Activated CD8-positive, alpha-beta memory T cell treated with anti-CD3 and anti-CD28 coated beads, Interleukin-2, amount 50 U/mL, for 1 hour (primary cell): Measurements from ENCODE around the gene GRAMD1C.
"Not testable (repeated sequence)": the region's sequence is repeated elsewhere in the genome, so short reads cannot be mapped to it uniquely, and the experiment has no call there.

Experiments
- DNase-seq: peaks from one replicate; pipeline ENCODE4 v3.0.0-alpha.2; 2020; ENCODE audit errors: extremely low read depth

The GRAMD1C gene

DNA sequence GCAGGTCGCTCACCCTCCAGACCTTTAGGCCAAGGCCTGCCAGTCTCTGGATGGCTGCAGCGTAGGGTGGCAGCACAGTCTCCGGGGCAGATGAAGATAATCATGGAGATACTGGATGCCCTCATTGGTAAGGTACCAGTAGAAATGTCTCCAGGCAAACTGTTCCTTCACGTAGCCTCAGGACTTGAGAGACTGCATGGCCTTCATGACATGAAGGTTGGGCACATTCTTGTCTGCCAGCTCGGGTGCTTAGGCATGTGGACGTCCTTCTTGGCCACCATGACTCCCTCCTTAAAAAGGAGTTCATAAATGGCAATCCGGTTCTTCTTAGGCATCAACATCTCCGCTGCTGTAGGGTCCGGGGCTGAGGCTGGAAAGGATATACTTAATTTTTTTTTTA, 11.8 kb downstream of the GRAMD1C start:
- DNase-seq: not testable (repeated sequence)

GRCh38 chr3:113852506-113852905, 13.9 kb downstream of the GRAMD1C start:
- DNase-seq: no peak

DNA sequence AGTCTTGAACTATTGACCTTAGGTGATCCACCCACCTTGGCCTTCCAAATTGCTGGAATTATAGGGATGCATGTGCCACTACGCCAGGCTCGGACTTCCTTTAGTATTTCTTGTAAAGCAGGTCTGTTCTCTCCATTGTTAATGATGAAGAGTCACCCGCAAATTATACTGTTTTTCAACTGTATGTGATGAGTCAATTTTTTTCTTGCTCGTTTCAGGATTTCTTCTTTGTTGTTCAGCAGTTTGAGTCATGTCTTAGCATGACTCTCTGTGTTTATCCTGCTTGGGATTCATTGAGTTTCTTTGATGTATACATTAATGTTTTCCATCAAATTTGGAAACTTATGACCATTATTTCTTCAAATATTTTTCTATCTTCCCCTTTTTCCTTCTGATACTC, 28.9 kb downstream of the GRAMD1C start:
- no peak for DNase-seq

- DNase-seq: no peak
Observed at GRCh38 chr3:113873293-113873692, 34.7 kb downstream of the GRAMD1C start.

GRCh38 chr3:113873814-113874526, 35.4 kb downstream of the GRAMD1C start:
- DNase-seq: no peak

GRCh38 chr3:113878403-113878802, 39.8 kb downstream of the GRAMD1C start:
- DNase-seq: no peak

DNA sequence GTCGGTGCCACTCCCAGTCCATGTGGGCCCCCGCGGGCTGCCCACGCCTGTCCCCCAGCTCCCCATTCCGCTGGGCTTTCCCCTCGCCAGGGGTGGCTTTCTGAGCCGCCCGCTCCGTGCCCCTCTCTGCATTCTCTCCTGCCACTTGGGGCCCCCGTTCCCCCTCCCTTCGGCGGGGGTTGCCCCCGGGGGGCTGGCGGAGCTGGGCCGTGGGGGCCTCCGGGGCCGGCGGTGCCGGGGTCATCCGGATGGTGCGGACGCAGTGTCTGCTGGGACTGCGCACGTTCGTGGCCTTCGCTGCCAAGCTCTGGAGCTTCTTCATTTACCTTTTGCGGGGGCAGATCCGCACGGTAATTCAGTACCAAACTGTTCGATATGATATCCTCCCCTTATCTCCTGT, 46.5 kb downstream of the GRAMD1C start:
- no peak for DNase-seq

DNA sequence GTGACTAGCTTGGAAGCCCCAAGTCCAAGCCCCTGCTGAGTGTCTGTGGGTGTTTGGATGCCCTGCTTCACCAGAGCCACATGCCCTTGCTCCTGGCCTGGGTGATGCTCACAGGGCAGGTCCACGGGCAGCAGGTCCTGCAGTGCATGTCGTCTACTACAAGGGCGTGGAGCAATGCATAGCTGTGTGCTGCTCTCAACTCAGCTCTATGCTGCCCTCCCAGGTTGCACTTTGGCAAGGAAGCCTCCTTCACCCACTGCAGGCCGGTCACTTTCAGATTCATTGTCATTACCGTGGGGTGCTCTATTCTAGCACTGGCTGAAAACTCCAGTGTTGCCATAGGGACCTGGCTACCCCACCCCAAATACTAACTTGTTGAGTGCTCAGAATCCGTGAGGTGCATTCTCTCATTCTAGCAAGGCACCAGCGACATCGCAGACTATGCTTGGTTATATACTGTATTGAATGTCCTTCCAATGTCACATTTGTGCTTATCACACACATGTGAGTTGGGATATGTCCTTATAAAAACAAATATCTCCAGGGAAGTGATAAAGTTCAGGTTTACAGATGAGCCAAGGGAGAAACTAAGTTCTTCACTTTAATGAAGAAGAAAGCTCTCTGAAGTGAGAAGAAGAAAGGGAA, 51.8 kb downstream of the GRAMD1C start:
- no peak for DNase-seq

DNA sequence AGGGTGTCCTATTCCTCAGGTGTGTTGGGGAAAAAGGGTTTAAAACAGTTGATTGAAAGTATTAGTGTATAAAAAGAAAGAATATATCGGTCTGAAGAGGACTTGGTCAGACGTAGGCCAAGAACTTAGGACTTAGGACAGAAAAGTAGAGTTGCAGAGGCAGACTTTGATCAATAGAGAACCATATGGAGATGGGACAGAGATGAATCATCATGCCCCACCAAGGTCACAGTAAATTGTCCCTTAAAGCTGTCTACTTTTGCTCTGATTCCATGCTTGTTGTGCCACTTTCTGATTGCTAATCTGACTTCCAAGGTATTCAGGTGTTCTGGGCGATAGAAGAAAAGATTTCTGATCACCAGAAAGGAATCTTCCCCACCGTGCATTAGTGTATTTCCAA, 56.3 kb downstream of the GRAMD1C start:
- DNase-seq: no peak

- no peak for DNase-seq
Observed at GRCh38 chr3:113895964-113896363, 57.4 kb downstream of the GRAMD1C start.

GRCh38 chr3:113896930-113897329, 58.3 kb downstream of the GRAMD1C start:
- no peak for DNase-seq

- no peak for DNase-seq
Observed at GRCh38 chr3:113897373-113897777, 58.8 kb downstream of the GRAMD1C start.

DNA sequence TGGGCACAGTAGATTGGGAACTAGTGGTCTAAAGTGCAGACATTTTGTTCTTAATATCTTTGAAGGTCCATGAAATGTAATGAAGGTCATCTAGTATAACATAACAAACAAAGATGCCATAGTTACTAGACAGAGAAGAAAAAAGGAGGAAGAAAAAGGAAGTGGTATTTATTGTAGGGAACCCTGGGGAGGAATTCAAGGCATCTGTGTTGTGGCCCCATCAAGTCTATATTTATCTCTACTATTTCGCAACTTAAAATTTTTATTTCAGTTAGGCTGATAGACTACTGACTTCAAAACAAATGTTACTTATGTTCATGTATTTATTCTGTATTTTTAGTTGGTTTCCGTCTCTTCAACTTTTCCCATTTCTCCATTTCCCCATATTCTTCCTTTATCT, 60.3 kb downstream of the GRAMD1C start:
- DNase-seq: no peak

DNA sequence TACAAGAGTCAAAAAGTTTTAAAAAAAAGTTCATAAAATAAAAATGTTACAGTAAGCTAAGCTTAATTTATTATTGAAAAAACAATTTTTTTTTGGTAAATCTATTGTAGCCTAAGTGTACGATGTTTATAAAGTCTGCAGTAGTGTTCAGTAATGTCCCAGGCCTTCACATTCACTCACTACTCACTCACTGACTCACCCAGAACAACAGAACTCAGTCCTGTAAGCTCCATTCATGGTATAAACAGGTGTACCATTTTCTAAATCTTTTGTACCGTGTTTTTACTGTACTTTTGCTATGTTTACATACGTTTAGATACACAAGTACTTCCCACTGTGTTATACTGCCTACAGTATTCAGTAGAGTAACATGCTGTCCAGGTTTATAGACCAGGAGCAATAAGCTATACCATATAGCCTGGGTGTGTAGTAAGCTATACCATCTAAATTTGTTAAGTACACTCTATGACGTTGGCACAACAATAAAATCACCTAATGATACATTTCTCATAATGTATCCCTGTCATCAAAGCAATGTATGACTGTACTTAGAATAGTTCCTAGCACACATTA, 68.1 kb downstream of the GRAMD1C start:
- no peak for DNase-seq

DNA sequence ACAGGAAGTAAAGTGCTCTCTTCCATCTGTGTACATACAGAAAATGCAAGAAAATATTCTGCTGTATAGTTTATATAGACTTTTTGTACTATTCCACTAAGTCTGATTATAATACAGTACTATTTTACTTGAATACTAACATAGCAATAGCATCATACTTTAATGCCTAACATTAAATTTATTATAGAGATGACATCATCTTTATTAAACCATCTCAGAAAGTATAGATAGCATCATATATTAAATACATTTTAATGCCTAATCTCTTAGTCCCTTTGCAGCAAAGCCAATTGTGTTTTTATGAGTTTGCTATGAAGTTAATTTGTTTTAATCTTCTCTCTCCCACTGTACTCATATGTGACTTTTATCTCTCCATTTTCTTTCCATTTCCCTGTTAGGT, 69.5 kb downstream of the GRAMD1C start:
- DNase-seq: no peak

GRCh38 chr3:113910966-113911365, 72.4 kb downstream of the GRAMD1C start:
- DNase-seq: no peak

DNA sequence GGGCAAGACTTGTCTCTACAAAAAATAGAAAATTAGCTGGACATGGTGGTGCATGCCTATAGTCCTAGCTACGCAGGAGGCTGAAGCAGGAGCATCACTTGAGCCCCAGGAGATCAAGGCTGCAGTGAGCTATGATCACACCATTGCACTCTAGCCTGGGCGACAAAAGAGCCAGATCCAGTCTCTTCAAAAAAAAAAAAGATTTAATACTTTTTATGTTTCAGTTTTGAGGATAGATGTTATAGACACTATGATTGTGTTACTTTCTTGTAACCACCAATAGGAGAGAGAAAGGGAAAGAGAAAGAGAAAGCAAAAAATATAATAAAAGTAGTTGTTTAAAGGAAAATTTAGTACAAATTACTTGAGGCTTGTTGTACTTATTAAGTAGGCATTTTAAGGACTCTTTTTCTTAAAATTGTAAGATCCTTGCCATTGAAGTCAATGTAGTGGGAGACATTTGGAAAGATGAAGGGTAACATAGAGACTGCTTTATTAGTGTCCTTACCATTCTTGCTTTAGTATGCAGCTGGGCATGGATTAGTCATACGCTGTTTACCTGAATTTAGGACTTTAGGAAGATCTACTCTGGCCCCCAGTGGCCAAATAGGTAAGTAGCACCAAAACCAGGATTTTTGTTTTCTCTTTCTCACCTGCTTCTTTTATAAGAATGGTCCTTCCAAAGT, 74.1 kb downstream of the GRAMD1C start:
- DNase-seq: no peak

- no peak for DNase-seq
Observed at GRCh38 chr3:113914646-113915045, 76.1 kb downstream of the GRAMD1C start.

- no peak for DNase-seq
Observed at GRCh38 chr3:113927556-113927955, 89.0 kb downstream of the GRAMD1C start.

DNA sequence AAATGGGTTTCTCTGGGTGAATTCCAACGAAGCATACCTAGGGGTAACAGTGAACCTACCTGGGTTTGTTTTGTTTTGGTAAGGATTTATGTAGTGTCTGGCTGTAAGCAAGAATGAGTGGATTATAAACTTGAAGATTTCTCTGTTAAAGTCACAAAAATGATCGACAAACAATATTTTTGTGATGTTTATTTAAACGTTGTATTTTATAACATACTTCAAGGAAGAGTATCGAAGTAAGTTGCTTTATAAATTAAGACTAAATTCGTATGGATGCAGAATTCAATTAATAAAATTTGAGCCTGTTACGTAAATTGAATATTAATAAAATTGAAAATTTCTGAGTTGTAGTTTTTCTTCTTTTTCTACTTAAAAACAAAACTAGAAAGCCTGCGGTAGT, 108.2 kb downstream of the GRAMD1C start:
- no peak for DNase-seq

DNA sequence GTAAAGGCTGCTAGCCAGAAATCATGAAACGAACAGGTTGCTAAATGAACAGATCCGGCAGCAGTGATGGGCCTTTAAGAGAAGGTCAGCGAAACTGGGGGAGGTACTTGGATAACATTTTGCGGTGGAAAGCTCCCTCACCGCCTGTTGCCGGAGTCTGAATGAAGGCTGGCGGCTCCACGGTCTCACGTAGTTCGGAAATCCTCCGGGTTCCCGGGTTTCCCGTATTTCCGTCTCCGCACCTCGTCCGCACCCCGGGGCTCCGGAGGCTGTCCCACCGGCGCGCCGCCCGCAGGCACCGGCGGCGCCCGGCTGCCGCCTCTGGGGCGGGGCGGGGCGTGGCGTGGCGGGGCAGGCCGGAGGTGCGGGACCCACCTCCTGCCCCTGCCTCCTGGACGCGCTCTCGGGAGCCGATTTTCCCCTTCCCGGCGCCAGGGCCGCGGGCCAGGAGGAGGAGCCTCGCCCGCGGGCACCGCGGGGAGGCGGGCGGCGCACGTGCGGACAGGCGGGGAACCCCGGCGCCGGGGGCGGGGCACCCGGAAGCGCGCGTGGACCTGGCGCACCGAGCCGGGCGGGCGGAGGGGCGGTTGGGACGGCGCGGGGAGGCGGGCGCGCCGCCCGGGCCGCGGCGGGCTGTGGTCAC, 108.9 kb downstream of the GRAMD1C start, which contains the start of gene ZDHHC23:
Gene ZDHHC23 (plus strand): TSS at position 642 of the 643 bp plus-strand sequence. CDS start 790 bp downstream, outside the sequence.
- no peak for DNase-seq
